ENCODE measurements around the gene ETV7.

- TF ChIP-seq CTCF (IDR thresholded peaks at IDR 0.05): no peak
- no peak for TF ChIP-seq POLR2A (IDR thresholded peaks at IDR 0.05)
Observed at GRCh38 chr6:36432151-36432671, 44.7 kb upstream of the ETV7 start.

All from body of pancreas (tissue), 4 donors.